Ramos (cell line): ENCODE results near the gene MAD1L1.
"Not testable (repeated sequence)": the region's sequence is repeated elsewhere in the genome, so short reads cannot be mapped to it uniquely, and the experiment has no call there.

Experiments used
- in situ Hi-C: fragments of 300-500 bp; cut with MboI; formaldehyde crosslinking; loops from one replicate; pipeline ENCODE4 v1.14.3; 2022; ENCODE audit warnings: low sequenced_read_pairs; ENCODE audit not compliant: unreplicated experiment

MAD1L1 gene

DNA sequence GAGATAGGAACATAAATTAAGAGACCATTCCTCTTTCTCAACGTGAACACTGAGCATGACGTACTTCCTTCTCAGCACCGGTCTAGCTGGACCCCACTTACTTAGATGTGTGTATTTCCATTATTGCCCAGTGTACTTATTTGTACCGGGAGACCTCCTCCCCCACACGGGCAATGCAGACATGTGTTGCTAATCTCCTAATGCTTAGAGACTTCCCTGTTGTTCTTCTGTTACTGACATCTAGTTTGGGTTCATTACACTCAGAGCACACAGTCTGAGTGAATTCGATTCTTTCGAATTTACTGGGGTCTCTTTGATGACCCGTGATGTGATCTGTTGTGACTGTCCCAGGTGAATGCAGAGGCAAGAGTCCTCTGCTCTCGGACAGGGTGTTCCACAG, 260.0 kb downstream of the MAD1L1 start:
- in situ Hi-C loops: no loop called here

GRCh38 chr7:1971946-1972654, 260.6 kb downstream of the MAD1L1 start:
- in situ Hi-C loops: no loop called here

GRCh38 chr7:1970895-1971294, 261.9 kb downstream of the MAD1L1 start:
- in situ Hi-C loops: no loop called here

DNA sequence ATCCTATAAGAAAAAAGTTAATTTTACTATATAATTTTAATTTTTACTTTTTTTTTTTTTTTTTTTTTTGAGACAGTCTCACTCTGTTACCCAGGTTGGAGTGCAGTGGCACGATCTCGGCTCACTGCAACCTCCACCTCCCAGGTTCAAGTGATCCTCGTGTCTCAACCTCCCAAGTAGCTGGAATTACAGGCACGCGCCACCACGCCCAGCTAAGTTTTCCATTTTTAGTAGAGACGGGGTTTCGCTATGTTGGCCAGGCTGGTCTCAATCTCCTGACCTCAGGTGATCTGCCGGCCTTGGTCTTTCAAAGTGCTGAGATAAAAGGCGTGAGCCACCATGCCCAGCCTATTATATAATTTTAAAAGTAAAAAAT, 262.5 kb downstream of the MAD1L1 start:
- in situ Hi-C loops: not testable (repeated sequence)

DNA sequence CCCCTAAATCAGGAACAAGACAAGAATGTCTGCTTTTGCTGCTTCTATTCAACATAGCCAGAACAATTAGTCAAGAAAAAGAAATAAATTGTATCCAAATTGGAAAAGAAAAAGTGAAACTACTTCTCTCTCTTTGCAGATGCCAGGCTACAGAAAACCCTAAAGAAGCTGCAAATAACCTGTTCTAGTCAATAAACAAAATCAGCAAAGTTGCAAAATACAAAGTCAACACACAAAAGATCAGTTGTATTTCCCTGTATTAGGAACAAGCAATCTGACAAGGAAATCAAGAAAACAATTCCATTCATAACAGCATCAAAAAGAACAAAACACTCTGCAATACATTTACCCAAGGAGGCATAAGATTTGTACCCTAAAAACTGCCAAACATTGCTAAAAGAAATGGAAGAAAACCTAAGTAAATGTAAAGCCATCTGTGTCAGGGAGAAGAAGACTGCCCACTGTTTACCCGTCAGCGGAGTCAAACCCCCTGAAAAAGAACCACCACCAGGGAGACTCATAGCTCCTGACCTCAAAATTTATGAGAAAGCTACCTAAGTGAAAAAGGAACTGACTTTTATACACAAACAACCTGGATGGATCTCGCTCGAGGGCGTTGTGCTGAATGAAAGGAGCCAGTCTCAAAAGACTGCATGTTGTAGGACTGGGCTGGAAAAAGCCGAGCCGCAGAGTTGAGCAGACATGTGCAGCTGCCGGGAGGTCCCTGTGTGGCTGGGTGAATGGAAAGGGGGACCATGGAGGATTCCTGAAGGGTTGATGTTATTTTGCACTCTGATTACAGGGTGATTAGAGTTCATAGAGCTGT, 263.1 kb downstream of the MAD1L1 start:
- in situ Hi-C loops: no loop called here

GRCh38 chr7:1968397-1969111, 264.2 kb downstream of the MAD1L1 start:
- in situ Hi-C loops: no loop called here

GRCh38 chr7:1967512-1968396, 265.0 kb downstream of the MAD1L1 start:
- in situ Hi-C loops: no loop called here

DNA sequence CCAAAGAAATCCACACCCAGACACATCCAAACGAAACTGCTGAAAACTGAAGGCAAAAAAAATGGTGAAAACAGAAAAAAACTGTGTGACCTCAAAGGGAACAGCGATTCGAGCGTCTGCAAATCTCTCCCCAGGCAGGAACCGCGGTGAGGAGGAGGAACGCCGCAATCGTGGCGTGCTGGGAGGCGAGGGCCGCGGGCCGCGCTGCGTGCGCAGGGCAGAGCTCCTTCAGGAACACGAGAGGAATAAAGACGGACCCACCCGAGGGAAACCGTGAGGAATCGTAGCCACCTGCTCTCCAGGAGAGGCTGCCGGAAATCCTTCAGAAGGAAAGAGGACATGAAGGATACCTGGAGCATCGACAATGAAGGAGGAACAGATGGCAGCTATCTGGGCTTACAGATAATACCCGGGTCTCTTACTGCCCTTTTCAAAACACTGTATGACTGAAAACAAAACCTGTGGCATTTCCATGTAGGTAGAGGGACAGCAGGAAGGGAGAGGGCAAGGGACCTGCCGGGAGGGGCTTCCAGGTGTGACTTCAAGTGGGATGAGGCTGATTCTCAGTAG, 266.0 kb downstream of the MAD1L1 start:
- in situ Hi-C loops: no loop called here

DNA sequence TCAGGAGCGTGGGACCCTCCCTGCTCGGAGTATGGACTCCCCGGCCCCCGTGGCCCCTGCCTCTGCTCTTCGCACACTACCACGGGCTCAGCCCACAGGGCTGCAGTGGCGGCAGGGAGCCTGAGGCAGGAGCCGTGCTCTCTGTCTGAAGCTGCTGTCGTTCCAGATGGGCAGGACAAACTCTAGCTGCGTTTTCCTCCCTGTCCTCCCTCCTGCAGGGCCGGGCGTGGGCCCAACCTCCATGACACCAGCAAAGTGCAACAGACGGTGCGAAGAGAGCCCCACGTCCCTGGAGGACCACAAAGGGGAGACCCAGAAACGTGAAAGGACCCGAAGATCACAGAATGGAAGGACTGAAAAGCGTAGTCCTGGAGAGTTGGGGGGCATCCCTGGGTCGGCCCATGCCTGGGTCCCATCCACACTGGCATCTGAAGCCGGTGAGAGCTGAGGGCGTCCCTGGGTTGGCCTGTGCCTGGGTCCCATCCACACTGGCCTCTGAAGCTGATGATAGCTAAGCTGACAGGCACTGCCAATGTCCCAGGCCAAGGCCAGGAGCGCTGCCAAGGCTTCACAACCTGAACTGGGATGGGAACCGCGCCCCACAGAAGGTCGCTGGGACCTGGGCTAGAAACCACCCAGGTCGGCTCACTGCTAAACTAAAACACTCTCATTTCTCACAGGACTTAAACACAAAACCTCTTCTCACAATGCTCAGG, 267.0 kb downstream of the MAD1L1 start:
- in situ Hi-C loops: no loop called here

DNA sequence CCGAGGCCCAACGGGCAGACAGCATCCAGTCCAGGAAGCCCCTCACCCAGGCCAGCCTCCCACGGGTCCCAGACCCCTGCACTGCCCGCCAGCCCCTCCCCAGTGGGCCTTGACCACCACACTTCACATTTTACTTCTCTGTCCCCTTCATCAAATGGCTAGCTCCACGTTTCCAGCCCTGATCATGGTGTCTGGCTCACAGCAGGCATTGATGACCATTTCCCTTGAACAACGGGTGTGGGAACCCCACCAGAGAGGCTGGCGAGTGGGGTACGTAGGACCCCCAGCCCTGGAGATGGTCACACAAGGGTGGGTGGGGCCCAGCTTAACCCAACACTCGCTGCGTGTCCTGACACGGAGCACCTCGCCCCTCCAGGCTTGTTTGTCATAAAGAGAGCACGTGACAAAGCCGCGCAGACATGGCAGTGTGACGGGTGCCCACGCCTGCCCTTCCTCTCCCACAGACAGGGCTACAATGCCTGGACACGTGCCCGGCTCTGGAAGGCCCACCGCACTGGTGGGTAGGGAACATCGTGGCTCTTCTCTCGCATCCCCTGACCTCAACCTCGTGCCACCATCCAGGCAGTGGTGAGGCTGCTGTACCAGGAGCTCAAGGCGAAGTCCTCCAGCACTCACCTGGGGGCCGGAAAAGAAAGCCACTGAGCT, 267.7 kb downstream of the MAD1L1 start:
- in situ Hi-C loops: no loop called here

DNA sequence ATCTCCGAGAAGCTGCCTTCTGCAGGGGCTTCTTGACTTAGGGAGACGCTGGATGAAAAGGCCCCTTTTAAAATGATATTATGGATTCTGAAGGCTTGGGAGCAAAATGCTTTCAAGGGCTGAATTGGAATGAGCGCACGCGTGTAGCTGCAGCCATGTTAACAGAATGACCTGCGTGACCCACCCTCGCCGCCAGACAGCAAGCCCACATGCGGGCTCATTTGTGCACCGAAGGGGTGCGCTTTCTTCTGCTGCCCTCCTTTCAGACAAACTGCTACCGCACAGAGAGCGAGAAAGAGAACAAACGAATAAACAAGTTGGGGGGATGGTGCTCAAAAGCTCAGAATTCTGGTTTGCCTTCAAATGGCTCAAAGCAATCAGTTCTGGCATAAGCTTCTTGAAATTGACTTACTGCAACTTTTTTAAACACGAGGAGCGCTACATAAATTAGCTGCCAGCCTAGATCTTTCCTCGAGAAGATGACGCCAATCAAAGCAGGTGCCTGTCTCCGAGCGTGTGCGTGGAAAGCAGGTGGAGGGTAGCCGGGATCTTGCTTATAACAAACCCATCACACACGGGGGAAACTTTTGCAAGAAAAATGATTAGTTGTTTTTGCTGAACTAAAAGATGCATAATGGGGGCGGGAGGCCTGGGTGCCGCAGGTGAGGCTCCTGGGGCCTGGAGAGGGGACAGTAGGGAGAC, 268.4 kb downstream of the MAD1L1 start:
- in situ Hi-C loops: no loop called here

DNA sequence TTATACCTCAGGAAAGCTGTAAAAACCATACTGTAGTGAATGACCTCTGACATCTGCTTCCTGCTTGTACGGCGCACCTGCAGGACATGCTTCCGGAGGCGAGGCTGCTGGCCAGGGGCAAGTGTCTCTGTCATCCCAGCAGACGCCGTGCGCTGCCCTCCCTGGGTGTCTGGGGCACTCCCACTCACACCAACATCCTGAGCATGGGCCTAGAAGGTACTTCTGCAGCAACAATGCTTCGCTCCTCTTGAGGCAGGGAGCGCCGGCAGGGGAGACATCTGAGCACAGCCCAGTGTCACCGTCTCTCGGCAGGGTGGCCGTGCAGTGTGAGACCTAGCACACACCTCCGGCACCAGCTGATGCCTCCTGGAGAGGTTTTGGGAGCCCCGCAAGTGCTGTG, 269.2 kb downstream of the MAD1L1 start:
- in situ Hi-C loops: no loop called here

- in situ Hi-C loops: no loop called here
Observed at GRCh38 chr7:1961701-1962276, 271.0 kb downstream of the MAD1L1 start.

DNA sequence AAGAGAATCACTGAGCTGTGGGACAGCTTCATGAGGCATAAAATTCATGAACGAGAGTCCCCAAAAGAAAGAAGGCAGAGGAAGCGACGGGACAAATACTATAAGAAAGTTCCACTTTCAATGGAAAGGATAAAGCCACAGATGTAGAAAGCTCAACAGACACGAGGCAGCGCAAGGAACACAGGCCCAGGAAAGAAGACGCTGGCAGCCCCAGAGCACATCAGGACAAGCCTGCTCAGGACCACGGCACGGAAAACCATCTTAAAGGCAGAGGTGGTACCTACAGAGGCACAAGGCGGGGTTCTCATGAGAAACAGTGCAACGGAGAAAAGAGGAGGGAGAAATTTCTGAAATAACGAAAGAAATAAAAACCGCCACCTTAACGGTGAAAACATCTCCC, 273.4 kb downstream of the MAD1L1 start:
- in situ Hi-C loops: no loop called here

GRCh38 chr7:1957471-1958225, 275.1 kb downstream of the MAD1L1 start:
- in situ Hi-C loops: no loop called here

DNA sequence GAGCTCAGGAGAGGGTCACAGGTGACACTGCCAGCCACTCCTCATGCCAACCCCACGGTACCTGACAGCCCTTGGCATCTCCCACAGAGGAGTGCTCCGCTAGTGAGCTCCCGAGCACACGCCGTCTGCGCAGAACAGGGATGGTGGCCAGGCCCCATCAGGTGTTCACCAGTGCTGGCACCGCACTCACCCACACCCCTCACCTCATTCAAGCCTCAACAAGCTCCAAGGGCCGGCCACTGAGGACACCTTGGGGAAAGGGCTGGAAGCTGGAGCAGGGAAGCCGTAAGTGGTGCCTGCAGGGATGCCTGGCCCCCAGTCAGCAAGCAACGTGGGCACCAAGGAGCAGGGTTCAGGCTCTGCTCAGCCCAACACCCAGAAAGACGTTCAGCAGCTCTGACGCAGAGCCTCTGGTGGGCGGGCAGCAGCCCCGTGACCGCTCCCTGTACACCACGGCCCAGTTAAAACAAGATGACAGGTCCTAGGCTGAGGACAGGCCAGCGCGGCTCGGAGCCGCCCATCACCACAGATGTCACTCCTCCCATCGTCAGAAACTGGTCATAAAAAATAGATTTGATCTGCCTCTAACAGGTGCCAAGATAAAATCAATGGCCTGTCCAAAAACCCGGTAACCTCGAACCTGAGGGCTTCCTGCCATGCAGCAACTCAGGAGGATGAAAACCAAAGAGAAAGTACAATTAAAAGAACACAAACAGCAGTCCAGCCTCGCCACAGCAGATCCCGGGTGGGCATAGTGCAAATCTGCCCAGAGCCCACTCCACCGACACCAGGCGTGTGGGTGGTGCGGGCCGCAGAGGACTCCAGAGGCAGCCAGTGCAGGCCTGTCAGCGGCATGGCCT, 275.9 kb downstream of the MAD1L1 start:
- in situ Hi-C loops: no loop called here
